ENCODE results near the gene CDHR3.

The CDHR3 gene

DNA sequence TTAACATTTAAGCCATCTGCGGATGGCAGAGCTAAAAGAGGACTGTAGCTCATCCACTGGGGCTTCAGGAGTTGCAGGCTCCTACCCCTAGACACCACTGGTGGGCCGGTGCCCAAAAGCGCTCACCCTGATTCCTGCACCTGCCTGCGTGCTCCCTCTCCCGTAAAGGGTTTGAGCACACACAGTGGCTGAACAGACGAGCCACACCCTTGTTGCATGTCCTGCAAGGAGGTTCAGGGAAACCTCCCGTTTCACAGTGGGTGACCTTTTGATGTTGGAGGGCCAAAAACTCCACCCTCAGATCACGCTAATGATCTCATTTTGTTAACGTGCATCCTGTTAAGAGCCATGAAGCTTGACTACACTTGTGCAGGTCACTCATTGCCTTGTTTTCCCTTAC is 111.2 kb downstream of the CDHR3 start:
- DNase-seq (ENCODE audit: low read depth, low spot score): no peak
- no peak overlapping the region for H3K27ac ChIP-seq

DNA sequence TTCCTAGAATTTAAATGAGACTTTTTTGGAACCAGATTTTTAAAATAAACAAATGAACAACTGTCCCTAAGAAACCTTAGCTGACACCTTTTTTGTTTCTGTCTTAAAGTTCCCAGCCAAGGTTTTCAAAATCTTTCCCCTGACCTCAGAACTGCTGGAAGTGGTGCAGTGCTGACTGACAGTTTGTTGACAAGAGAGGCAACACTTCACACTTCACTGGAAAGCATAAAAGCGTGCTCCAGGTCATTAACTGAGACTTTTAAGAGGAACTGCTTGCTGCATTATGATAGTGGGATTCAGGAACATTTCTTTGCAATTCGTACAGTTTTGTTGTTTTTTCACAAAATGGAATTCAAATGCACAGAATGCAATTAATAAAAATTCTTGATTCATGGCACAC is 112.9 kb downstream of the CDHR3 start:
- no peak for DNase-seq (ENCODE audit: low read depth, low spot score)
- H3K27ac ChIP-seq: no peak overlapping the region

DNA sequence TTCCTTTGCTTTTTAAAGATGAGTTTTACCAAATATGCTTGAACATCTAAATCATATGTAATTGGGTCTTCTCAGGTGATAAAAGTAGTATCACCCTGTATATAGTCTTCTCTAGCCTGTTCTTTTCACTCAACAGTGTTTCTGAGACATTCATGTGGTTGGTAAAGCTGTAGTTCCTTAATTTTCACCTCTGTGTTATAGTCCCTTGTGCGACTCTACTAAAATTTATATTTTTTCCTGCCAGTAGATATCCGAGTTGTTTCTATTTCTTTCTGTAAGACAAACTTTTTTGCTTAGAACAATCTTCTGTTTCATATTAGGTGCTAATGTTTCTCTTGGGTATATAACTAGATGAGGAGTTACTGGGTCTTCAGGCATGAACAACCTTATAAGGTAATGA is 113.5 kb downstream of the CDHR3 start:
- H3K27ac ChIP-seq: no peak overlapping the region
- DNase-seq (ENCODE audit: low read depth, low spot score): no peak

- no peak overlapping the region for H3K27ac ChIP-seq
- DNase-seq (ENCODE audit: low read depth, low spot score): no peak
Measured at GRCh38 chr7:106080300-106080987, 117.4 kb downstream of the CDHR3 start.

DNA sequence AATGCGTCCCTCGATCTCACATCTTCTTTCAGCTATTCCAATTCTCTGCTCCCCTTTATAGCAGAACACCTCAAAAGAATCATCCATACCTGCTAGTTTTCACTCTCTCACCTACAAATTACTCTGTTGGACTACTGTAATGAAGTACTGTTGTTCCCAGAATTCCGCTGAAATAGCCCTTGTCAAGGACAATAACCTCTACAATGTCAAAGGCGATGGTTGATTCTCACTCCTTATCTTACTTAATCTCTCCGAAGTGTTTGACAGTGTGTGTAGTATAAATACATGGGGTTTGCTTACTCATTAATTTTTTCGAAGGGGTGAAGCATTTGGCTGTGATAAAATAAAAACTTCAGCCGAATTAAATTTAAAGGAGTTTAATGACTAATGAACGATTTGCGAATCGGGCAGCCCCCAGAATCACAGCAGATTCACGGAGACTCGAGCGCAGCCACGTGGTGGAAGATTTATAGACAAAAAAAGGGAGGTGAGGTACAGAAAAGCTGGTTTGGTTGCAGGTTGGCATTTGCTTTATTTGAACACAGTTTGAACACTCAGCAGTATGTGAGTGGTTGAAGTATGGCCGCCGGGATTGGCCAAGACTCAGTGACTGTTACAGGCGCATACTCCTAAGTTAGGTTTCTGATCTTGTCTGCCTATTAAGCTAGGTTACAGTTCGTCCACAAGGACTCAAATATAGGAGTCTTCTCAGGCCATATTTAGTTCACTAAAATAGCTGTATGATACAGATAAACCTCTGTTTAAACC is 119.2 kb downstream of the CDHR3 start:
- no peak for DNase-seq (ENCODE audit: low read depth, low spot score)
- no peak overlapping the region for H3K27ac ChIP-seq

Measured in epithelial cell of prostate (primary cell).